Karpas-422 (cell line): ENCODE data around the gene PGRMC1. TPM values are rescaled to one million over a fixed set of nuclear protein-coding genes. Genes with fewer than 3 reads are reported as not detected.
A peak's percentile ranks its signal among the peaks of the same experiment; 100 is the strongest.

Experiments used
- DNase-seq: peaks from one replicate; pipeline ENCODE4 v3.0.0-alpha.2; 2015
- H2AFZ ChIP-seq: fragments of 200-600 bp; sonication (generic); 2 replicates; pipeline ENCODE4 v1.6.1; 2014; ENCODE audit warnings: antibody characterized with exemption, low read length, mixed read lengths
- H3K27ac ChIP-seq: fragments of 200-600 bp; sonication (generic); 2 replicates; pipeline ENCODE4 v1.5.1; 2014; ENCODE audit warnings: mild to moderate bottlenecking, low read length, moderate library complexity
- H3K27me3 ChIP-seq: fragments of 200-600 bp; sonication (generic); 2 replicates; pipeline ENCODE4 v1.6.1; 2014; ENCODE audit warnings: low read length, mixed read lengths
- H3K36me3 ChIP-seq: fragments of 200-600 bp; sonication (generic); 2 replicates; pipeline ENCODE4 v1.6.1; 2014; ENCODE audit warnings: low read length, mixed read lengths; ENCODE audit not compliant: insufficient read depth
- H3K4me1 ChIP-seq: fragments of 200-600 bp; sonication (generic); 2 replicates; pipeline ENCODE4 v1.6.1; 2014; ENCODE audit warnings: mild to moderate bottlenecking, low read length, mixed read lengths
- H3K4me2 ChIP-seq: fragments of 200-600 bp; sonication (generic); 2 replicates; pipeline ENCODE4 v1.6.1; 2014; ENCODE audit warnings: low read length, low read depth, mild to moderate bottlenecking; ENCODE audit not compliant: poor library complexity, severe bottlenecking
- H3K4me3 ChIP-seq: fragments of 200-600 bp; sonication (generic); 2 replicates; pipeline ENCODE4 v1.5.1; 2014; ENCODE audit warnings: mild to moderate bottlenecking, antibody characterized with exemption, low read length, mixed read lengths
- H3K79me2 ChIP-seq: fragments of 200-600 bp; sonication (generic); 2 replicates; pipeline ENCODE4 v1.6.1; 2014; ENCODE audit warnings: mild to moderate bottlenecking, low read length, mixed read lengths
- H3K9ac ChIP-seq: fragments of 200-600 bp; sonication (generic); 2 replicates; pipeline ENCODE4 v1.6.0; 2014; ENCODE audit warnings: low read length
- H3K9me2 ChIP-seq: fragments of 200-600 bp; sonication (generic), shearing (Covaris generic); replicated peaks from 2 replicates; pipeline ENCODE4 v1.6.0; 2014; ENCODE audit warnings: mild to moderate bottlenecking, low read length, moderate library complexity; ENCODE audit not compliant: insufficient read depth
- H3K9me3 ChIP-seq: fragments of 300-700, 200-600 bp; sonication (generic); 2 replicates; pipeline ENCODE4 v1.6.1; 2014; ENCODE audit warnings: low read length, mixed read lengths
- H4K20me1 ChIP-seq: fragments of 200-600 bp; sonication (generic); 2 replicates; pipeline ENCODE4 v1.6.1; 2014; ENCODE audit warnings: mild to moderate bottlenecking, antibody characterized with exemption, low read length, low read depth; ENCODE audit not compliant: insufficient read depth
- total RNA-seq: library from RNA; depleted of rRNA; stranded (reverse); fragments of >200 nt; shearing (Covaris generic); gene quantifications from 2 replicates; pipeline ENCODE4 v1.2.3, GENCODE V29; 2014; ENCODE audit warnings: low replicate concordance; rRNA removed

The PGRMC1 gene
- 42.8 and 52.5 TPM in 2 replicates for total RNA-seq

- peaks cover 20% of the 10 kb centered on the region for H3K4me1 ChIP-seq
- H3K27ac ChIP-seq, result no peak within 1 kb of the TSS; the same call in 1 of the 2 replicates
- H3K79me2 ChIP-seq, result peaks cover 44% of the 10 kb centered on the region
- H3K9me3 ChIP-seq, result no peaks in the 10 kb centered on the region
- peak within 1 kb of the TSS; percentile 81; the same call in 1 of the 2 replicates for H2AFZ ChIP-seq
- peak; percentile 90 for DNase-seq
- no peaks in the 10 kb centered on the region for H3K27me3 ChIP-seq
- H3K9ac ChIP-seq, result peak within 1 kb of the TSS; percentile 82
- H3K4me2 ChIP-seq, result peak within 1 kb of the TSS; percentile 67
- no peaks in the 10 kb centered on the region for H4K20me1 ChIP-seq
- no peaks in the 10 kb centered on the region for H3K36me3 ChIP-seq
- peak within 1 kb of the TSS; percentile 69 for H3K4me3 ChIP-seq
- H3K9me2 ChIP-seq, result no peaks in the 10 kb centered on the region
Observed at GRCh38 chrX:119235872-119236622, at the start of gene PGRMC1. Gene PGRMC1 (plus strand): TSS chrX:119236285. CDS start chrX:119236364, 79 bp downstream.

GRCh38 chrX:119186763-119187162, 49.3 kb upstream of the PGRMC1 start:
- Histone ChIP-seq H3K9ac (no peak overlapping the region), H3K4me3 (no peak overlapping the region), H3K27me3 (no peaks in the 10 kb centered on the region), H2AFZ (peak overlapping the region; percentile 16), H3K9me3 (no peaks in the 10 kb centered on the region), H3K36me3 (no peaks in the 10 kb centered on the region), H3K79me2 (no peaks in the 10 kb centered on the region), H3K9me2 (no peaks in the 10 kb centered on the region), H4K20me1 (no peaks in the 10 kb centered on the region), H3K27ac (no peak overlapping the region), H3K4me2 (peak overlapping the region; percentile 7), H3K4me1 (no peaks in the 10 kb centered on the region)
- no peak for DNase-seq

- Histone ChIP-seq H3K9me3 (no peaks in the 10 kb centered on the region), H2AFZ (peak overlapping the region; percentile 16; the same call in 1 of the 2 replicates), H3K79me2 (no peaks in the 10 kb centered on the region), H3K4me1 (no peaks in the 10 kb centered on the region), H3K27ac (no peak overlapping the region), H4K20me1 (no peaks in the 10 kb centered on the region), H3K36me3 (no peaks in the 10 kb centered on the region), H3K4me3 (no peak overlapping the region), H3K27me3 (no peaks in the 10 kb centered on the region), H3K9ac (no peak overlapping the region), H3K4me2 (no peak overlapping the region), H3K9me2 (no peaks in the 10 kb centered on the region)
- no peak for DNase-seq
Observed at GRCh38 chrX:119187298-119187697, 48.8 kb upstream of the PGRMC1 start.

DNA sequence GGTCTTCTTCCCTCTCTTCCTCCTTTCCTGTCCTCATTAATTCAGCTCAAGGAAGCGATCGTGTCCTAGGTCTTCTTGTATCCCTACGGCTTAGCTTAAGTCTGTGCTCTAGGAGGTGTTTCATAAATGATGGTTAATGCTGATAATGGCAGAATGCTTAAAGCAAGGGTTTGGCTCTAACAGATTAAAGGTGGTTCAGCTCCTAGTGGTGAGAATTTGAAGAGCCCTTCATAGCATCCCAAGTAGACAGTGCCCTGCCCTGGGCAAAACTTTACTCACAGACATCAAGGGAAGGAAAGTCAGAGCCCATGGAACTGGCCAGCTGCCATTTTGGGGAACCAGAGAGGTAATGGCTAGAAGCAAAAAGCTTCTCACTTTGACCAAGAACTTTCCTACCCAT, 47.0 kb upstream of the PGRMC1 start:
- Histone ChIP-seq H3K4me2 (no peak overlapping the region), H4K20me1 (no peaks in the 10 kb centered on the region), H3K9me2 (no peaks in the 10 kb centered on the region), H3K36me3 (no peaks in the 10 kb centered on the region), H3K27me3 (no peaks in the 10 kb centered on the region), H3K4me3 (no peak overlapping the region), H3K9me3 (no peaks in the 10 kb centered on the region), H2AFZ (no peak overlapping the region), H3K4me1 (no peaks in the 10 kb centered on the region), H3K9ac (no peak overlapping the region), H3K27ac (no peak overlapping the region), H3K79me2 (no peaks in the 10 kb centered on the region)
- peak; percentile 53 for DNase-seq

DNA sequence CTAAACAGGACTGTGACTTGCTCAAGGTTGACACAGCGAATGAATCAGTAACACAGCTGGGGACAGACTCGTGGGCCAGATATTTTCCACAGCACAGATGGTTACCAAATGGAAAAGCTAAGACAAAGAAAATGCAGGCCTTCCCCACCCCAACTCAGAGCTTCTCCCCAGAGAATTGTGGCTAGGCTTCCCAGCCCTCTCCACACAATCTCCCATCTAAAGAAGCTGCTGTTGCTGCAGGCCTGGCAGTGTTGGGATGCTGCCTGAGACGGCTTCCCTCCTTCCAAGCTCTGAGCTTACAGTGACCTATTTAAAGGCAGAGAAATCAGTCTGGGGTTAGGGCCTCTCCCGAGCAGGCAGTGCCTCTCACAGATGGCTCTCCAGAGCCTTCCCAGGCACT, 46.5 kb upstream of the PGRMC1 start:
- Histone ChIP-seq H3K27ac (no peak overlapping the region), H3K9me2 (no peaks in the 10 kb centered on the region), H3K4me2 (no peak overlapping the region), H3K9ac (no peak overlapping the region), H3K4me1 (no peaks in the 10 kb centered on the region), H3K79me2 (no peaks in the 10 kb centered on the region), H4K20me1 (no peaks in the 10 kb centered on the region), H3K4me3 (no peak overlapping the region), H3K36me3 (no peaks in the 10 kb centered on the region), H3K27me3 (no peaks in the 10 kb centered on the region), H3K9me3 (no peaks in the 10 kb centered on the region), H2AFZ (no peak overlapping the region)
- no peak for DNase-seq

DNA sequence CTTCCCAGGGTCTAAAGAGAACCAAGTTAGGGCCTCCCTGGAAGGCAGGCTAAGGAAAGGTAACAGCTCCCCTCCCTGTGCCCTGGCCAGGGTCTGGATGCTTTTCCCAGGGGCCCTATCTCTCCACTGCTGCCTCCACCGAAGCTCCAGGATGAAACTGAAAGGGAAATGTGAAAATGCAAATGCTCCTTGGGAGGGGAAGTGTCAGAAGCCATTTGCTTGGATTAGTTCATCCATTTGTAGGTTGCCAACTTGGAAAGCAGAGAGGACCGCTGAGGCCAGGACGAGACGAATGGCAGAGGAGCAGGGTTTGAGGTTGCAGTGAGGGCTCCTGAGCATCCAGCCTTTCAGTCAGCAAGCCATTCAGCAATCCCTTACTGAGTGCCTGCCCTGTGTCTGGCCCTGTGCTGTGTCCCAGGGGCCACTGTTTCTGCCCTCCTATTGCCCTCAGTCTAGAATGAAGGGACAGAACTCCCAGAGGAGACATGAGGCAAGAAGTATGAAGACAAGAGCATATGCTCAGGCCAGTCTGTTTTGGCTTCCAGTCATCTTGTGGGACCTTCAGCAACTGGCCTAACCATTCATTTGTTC, 45.9 kb upstream of the PGRMC1 start:
- Histone ChIP-seq H3K4me1 (peaks cover 2% of the 10 kb centered on the region), H3K79me2 (no peaks in the 10 kb centered on the region)
- no peak for DNase-seq

GRCh38 chrX:119190831-119191230, 45.3 kb upstream of the PGRMC1 start:
- Histone ChIP-seq H3K9ac (no peak overlapping the region), H3K79me2 (no peaks in the 10 kb centered on the region), H4K20me1 (no peaks in the 10 kb centered on the region), H3K27ac (no peak overlapping the region), H3K9me3 (no peaks in the 10 kb centered on the region), H2AFZ (no peak overlapping the region), H3K27me3 (no peaks in the 10 kb centered on the region), H3K36me3 (no peaks in the 10 kb centered on the region), H3K4me2 (no peak overlapping the region), H3K4me3 (no peak overlapping the region), H3K9me2 (no peaks in the 10 kb centered on the region), H3K4me1 (peaks cover 8% of the 10 kb centered on the region)
- no peak for DNase-seq

More for the DNA sequence above, 45.9 kb upstream of the PGRMC1 start:
- Histone ChIP-seq H3K27ac (no peak overlapping the region), H3K4me3 (no peak overlapping the region), H3K9me3 (no peaks in the 10 kb centered on the region), H3K36me3 (no peaks in the 10 kb centered on the region), H3K9ac (no peak overlapping the region), H3K4me2 (no peak overlapping the region), H4K20me1 (no peaks in the 10 kb centered on the region), H2AFZ (no peak overlapping the region), H3K27me3 (no peaks in the 10 kb centered on the region), H3K9me2 (no peaks in the 10 kb centered on the region)

- no peaks in the 10 kb centered on the region for H3K27me3 ChIP-seq
- H3K9me3 ChIP-seq, result no peaks in the 10 kb centered on the region
- no peaks in the 10 kb centered on the region for H3K36me3 ChIP-seq
- DNase-seq, result peak; percentile 76
- H3K79me2 ChIP-seq, result no peaks in the 10 kb centered on the region
- peaks cover 11% of the 10 kb centered on the region for H3K4me1 ChIP-seq
- no peak overlapping the region for H3K27ac ChIP-seq
- no peak overlapping the region for H3K4me3 ChIP-seq
- no peaks in the 10 kb centered on the region for H3K9me2 ChIP-seq
- no peak overlapping the region for H2AFZ ChIP-seq
- H3K4me2 ChIP-seq, result no peak overlapping the region
- H3K9ac ChIP-seq, result no peak overlapping the region
- no peaks in the 10 kb centered on the region for H4K20me1 ChIP-seq
Observed at GRCh38 chrX:119194621-119195020, 41.5 kb upstream of the PGRMC1 start.
